Umbilical cord (tissue), 2 donors: Measurements from ENCODE around the gene AMZ2. TPM values are rescaled to one million over a fixed set of nuclear protein-coding genes. Genes with fewer than 3 reads are reported as not detected.
A peak's percentile ranks its signal among the peaks of the same experiment; 100 is the strongest.
"Not testable (repeated sequence)": the region's sequence is repeated elsewhere in the genome, so short reads cannot be mapped to it uniquely, and the experiment has no call there.

Experiments
- DNase-seq: peaks from one replicate; pipeline ENCODE4 v3.0.0-alpha.2; 2015; ENCODE audit warnings: low spot score
- total RNA-seq: library from RNA; depleted of rRNA; stranded (reverse); fragments of >200 nt; gene quantifications from one replicate; pipeline ENCODE4 v1.2.3, GENCODE V29; 2014; ENCODE audit warnings: low replicate concordance; ENCODE audit not compliant: insufficient read depth

The AMZ2 gene
- total RNA-seq, 1 donor from 2014 or later: 46.0 TPM

DNA sequence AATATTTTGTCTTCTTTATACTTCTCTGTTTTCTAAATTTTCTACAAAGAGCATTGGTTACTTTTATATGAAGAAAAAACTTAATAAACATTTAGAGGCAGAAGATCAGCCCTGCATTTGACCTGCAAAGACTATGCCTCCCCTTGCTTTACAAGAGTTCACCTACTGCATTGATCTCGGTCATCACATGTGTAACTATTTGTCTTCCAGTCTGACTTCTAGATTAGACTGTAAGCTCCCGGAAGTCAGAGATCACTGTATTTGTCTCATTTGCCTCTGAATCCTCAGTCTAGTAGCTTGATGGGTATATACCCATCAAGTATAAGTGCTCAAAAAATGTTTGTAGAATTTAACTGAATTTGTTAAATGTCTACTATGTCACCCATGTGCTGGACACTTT lies 27.7 kb upstream of the AMZ2 start:
- DNase-seq: not testable (repeated sequence)

GRCh38 chr17:68220786-68221185 lies 27.1 kb upstream of the AMZ2 start:
- not testable (repeated sequence) for DNase-seq

GRCh38 chr17:68221786-68222185 lies 26.1 kb upstream of the AMZ2 start:
- no peak for DNase-seq

- DNase-seq: no peak
Observed at GRCh38 chr17:68222606-68223005, 25.2 kb upstream of the AMZ2 start.

GRCh38 chr17:68225055-68225454 lies 22.8 kb upstream of the AMZ2 start:
- not testable (repeated sequence) for DNase-seq

DNA sequence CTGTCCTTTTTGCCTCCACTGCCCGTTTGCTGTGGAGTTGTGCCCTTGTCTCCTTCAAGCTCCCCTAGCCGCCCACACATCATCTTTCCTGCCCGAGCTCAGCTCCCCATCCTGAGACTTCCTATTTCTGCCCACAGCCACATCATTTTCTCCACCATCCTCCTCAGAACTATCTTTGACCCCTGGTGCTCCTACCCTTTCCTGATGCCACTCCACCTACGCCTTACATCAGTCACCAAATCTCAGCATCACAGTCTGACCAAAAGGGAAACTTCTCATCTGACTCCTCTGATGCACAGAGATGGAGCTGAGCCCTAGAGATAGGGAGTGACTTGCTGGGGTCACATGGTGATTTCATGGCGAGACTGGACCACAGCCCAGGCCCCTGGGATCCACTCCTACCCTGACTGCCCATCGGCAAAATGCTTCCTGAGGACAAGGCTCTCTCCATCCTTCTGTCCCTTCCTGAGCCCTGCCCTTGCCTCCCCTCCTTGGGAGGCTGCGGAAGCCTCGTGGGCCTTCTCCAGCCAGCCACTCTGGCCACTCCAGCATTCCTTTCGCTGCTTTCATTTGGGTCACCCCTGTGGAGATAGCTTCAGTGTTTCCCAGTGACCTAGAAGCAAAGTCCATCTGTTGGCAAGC lies 19.7 kb upstream of the AMZ2 start:
- not testable (repeated sequence) for DNase-seq

DNA sequence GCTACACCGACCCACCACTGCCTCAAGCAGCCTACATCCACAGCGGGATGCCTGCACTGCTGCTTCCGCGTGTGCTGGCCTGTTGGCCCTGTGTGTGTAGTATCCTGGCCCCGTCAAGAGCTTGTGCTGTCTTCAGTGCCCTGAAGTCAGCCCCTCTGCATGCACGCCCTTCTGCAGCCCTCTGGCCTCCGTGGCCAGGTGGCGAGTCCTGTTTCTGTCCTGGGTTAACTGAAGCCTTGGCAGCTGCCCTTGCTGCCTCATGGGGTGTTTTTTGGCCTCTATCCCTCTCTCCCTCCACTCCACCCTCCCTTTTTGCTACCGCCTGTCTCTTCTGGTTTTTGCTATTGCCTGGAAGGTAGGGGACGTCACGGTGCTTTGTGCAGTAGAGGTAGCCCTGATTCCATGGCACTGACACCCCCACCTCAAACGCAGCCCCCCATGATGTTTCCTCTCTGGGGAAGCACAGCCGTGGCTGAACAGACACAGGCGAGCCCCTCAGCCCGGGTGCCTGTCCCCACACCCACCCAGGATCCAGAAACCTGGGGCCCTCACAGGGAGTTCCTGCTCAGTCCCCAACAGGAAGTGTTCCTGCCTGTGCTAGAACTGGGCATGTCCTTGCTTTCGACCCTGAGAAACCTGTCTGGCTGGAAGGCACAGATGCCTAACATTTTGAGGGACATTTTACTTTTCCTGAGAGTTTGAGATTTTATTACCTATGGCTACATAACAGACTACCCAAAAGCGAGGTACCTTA lies 18.8 kb upstream of the AMZ2 start:
- peak; percentile 46 for DNase-seq

GRCh38 chr17:68229619-68230018 lies 18.2 kb upstream of the AMZ2 start:
- DNase-seq: no peak

DNA sequence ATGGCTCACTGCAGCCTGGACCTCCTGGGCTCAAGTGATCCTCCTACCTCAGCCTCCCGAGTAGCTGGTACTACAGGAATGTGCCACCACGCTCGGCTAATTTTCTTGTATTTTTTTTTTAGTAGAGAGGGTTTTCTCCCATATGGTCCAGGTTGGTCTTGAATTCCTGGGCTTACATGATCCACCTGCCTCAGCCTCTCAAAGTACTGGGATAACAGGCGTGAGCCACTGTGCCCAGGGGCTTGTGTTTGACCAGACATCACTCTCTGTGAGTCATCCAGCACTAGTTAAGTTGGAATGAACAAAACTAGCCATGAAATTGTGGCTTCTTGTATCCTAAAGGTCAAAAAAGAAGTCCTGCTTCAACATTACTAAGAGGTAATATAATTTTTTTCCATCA lies 16.7 kb upstream of the AMZ2 start:
- DNase-seq: not testable (repeated sequence)

GRCh38 chr17:68231541-68231940 lies 16.3 kb upstream of the AMZ2 start:
- no peak for DNase-seq

DNA sequence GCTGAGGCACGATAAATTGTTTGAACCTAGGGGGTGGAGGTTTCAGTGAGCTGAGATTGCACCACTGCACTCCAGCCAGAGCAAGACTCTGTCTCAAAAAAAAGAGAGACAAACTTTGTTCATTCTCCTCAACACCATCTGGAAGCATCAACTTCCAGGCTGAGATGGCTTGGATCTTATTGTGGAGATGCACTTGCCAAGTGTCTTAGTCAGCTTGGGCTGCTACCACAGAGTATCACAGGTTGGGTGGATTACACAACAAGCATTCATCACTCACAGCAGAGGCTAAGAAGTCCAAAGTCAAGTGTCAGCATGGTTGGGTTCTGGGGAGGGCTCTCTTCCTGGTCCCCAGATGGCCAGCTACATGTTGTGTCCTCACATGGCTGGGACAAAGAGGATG lies 15.1 kb upstream of the AMZ2 start:
- not testable (repeated sequence) for DNase-seq

- DNase-seq: not testable (repeated sequence)
Observed at GRCh38 chr17:68234726-68235335, 13.0 kb upstream of the AMZ2 start.

- not testable (repeated sequence) for DNase-seq
Observed at GRCh38 chr17:68235336-68235791, 12.5 kb upstream of the AMZ2 start.

DNA sequence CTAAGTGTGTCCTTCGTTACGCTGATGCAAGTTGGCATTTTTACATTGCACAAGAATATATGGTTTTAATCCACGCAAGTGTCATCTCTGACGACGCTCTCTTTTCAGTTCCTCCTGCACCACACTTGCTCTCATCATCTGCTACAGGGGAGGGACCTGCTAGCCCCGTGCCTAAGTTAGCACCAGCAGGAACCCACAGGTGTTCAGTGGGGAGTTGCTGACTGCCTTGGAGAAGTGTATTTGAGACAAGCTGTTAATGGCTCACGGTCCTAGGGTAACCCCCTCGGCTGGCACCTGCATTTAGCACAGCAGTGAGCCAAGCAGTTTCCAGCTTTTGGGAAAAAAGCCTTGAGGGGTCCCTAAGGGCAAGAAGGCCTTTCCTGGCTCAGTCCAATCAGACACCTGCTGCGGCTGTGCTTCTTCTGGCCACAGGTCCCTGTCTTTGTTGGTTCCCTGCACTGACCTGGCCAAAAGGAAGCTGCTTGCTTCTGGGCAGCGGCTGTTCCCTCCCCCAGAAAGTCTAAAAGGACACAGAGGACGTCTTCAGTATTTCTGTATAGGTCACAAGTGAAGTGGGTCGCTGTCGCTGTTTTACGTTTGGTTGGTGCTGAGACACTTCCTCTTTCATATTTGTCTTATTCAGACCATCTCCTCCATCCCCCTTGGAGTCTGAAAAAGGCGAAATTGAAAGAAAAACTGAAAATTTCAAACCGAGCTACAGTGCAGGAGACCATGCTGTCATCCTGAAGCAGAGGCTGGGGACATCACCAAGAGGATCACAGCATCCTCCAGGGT lies 10.3 kb upstream of the AMZ2 start:
- not testable (repeated sequence) for DNase-seq

DNA sequence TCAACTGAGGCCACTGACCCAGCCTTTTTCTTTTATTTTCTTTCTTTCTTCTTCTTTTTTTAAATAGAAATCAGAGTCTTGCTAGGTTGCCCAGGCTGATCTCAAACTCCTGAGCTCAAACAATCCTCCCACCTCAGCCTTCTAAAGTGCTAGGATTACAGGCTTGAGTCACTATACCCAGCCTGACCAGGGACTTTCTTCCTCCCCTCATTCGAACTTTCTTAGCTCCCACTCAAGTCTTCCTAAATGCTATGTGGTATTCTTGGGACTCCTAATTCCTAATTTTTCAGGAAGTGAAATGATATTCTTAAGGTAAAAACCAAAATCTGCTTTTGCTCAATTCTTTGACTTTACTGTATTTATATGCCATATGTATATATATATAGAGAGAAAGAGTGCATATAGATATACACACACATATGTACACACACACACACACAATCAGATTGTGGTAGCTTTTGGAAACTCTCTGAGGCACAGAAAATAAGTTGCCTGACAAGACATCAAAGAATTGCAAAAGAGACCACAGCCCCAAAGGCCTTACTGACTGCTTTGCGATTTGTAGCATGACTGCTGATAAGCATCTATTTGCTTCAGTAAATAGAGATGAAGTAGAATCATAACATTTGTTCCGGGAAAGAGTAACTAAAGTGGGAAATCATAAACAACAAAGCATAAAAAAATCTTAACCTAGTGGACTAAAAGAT lies 9.5 kb upstream of the AMZ2 start:
- DNase-seq: no peak

DNA sequence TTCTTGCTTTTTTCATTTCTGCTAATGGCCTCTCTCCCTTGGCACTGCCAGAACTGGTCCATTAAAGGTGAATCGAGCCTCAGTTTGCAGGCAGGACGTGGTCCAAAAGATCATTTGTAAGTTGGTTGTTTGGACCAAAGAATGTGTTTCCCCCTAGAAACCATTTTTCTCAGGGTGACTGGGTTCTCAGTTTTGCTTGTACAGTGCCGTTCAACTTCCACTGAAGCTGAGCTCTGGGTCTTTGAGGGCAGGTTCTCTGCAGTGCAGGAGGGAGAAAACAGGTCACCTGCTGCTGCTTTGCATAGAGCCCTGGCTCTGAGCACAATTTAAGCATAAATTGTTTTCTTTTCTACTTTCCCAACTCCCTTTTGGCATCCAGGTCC lies 9.0 kb upstream of the AMZ2 start:
- no peak for DNase-seq

DNA sequence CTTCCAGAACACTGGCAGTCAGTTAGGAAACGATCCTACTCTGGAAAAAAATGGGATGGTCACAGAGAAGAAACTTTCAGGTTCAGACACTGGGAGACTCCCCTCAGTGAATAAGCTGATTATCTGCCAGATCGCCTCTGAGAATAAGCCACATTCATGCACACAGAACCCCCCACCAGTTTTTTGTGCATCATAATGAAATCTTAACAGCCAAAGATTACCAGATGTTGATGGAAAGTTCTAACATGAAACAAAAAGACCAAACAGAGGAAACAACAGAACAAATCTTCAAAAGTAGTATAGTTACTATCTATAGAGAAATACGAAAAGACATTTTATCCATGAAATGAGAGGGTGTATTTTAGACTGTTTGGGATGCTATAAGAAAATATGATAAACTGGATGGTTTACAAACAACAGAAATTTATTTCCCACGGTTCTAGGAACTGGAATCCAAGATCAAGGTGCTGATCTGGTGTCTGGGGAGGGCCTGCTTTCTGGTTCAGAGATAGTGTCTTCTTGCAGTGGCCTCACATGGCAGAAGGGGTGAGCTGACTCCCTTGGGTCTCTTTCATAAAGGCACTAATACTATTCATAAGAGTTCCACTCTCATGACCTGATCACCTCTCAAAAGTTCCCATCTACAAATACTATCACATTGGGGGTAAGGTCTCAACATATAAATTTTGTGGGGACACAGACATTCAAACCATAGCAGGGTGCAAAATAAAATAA lies 8.0 kb upstream of the AMZ2 start:
- DNase-seq: no peak

GRCh38 chr17:68246271-68247028 lies 1.4 kb upstream of the AMZ2 start:
- DNase-seq: no peak

GRCh38 chr17:68248199-68248825 lies 469 bp downstream of the AMZ2 start:
- DNase-seq: peak; percentile 84
